GM12864 (cell line): ENCODE measurements around the gene RBFOX2.

Source experiments
- DNase-seq: peaks from one replicate; pipeline ENCODE4 v3.0.0-alpha.2; 2011; ENCODE audit warnings: low read depth
- H3K4me3 ChIP-seq: 2 replicates; pipeline ENCODE4 v1.5.1; 2011; ENCODE audit warnings: mild to moderate bottlenecking, low read depth, low read length, control low read depth
- CTCF ChIP-seq: IDR thresholded peaks from 2 replicates; pipeline ENCODE4 v1.5.1; 2011; ENCODE audit warnings: low read depth, mild to moderate bottlenecking, moderate library complexity, low read length, control low read depth, inconsistent platforms; ENCODE audit errors: missing control alignments

The RBFOX2 gene

GRCh38 chr22:35894937-35895708 is 133.5 kb downstream of the RBFOX2 start:
- H3K4me3 ChIP-seq = no peak overlapping the region
- no peak for DNase-seq
- TF ChIP-seq CTCF = no peak

GRCh38 chr22:35894464-35894878 is 134.2 kb downstream of the RBFOX2 start:
- no peak for DNase-seq
- TF ChIP-seq CTCF = no peak
- no peak overlapping the region for H3K4me3 ChIP-seq

- no peak for TF ChIP-seq CTCF
- H3K4me3 ChIP-seq = no peak overlapping the region
- DNase-seq = no peak
Observed at GRCh38 chr22:35893698-35894097, 134.9 kb downstream of the RBFOX2 start.

- TF ChIP-seq CTCF = no peak
Observed at GRCh38 chr22:35892192-35892591, 136.4 kb downstream of the RBFOX2 start.

GRCh38 chr22:35891442-35891841 is 137.2 kb downstream of the RBFOX2 start:
- TF ChIP-seq CTCF = no peak
- DNase-seq = no peak
- no peak overlapping the region for H3K4me3 ChIP-seq

More at GRCh38 chr22:35892192-35892591, 136.4 kb downstream of the RBFOX2 start:
- DNase-seq = no peak
- H3K4me3 ChIP-seq = no peak overlapping the region

- H3K4me3 ChIP-seq = no peak overlapping the region
- TF ChIP-seq CTCF = no peak
- DNase-seq = no peak
Observed at GRCh38 chr22:35889071-35889470, 139.6 kb downstream of the RBFOX2 start.

GRCh38 chr22:35888181-35888870 is 140.3 kb downstream of the RBFOX2 start:
- no peak overlapping the region for H3K4me3 ChIP-seq
- TF ChIP-seq CTCF = no peak
- no peak for DNase-seq
